ENCODE measurements around the gene PSENEN.

PSENEN gene

DNA sequence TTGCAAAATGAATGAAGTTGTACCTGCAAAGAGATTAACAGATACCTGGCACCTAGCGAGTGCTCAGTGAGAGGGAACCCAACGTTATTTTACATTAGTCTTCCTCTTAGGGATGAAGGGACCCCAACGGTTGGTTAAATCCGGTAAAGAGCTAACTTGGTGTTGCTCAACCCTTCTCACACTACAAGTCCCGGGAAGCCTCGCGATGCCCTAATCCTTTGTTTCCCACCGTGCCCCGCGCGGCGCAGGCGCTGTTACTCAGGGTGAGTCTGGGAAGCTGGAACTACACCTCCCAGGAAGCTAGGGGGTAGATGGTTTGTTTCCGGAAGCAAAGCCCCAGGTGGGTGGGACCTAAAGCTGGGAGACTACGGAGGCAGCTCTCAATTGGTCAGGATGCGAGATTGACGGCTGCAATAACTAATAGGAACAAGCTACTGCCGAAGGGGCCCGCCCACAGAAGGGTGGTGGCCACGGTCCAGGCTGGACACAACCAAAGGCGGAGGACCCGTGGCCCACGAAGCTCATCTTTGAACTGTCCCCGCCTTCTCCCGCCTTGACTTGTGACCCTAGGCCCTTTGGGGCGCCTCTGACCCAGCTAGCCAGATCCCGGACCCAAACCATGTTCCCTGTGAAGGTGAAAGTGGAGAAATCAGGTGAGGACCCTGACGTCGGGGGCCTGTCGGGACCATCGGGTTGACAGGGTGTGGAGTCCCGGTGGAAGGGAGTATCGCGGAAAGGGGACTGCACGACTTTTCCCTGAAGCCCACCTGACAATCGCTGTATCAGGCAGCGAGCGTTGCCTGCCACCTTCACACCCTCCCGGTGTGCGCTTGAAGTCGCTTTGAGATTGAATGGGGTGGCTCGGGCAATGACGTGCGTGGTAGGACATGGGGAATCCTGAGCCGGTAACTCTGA, 2.9 kb downstream of the PSENEN start, which contains the start of gene LIN37:
TSS of gene LIN37 (plus strand) at position 471 of the 915 bp plus-strand sequence. CDS start at position 620, 149 bp downstream.
- TF ChIP-seq, protein P1, sequence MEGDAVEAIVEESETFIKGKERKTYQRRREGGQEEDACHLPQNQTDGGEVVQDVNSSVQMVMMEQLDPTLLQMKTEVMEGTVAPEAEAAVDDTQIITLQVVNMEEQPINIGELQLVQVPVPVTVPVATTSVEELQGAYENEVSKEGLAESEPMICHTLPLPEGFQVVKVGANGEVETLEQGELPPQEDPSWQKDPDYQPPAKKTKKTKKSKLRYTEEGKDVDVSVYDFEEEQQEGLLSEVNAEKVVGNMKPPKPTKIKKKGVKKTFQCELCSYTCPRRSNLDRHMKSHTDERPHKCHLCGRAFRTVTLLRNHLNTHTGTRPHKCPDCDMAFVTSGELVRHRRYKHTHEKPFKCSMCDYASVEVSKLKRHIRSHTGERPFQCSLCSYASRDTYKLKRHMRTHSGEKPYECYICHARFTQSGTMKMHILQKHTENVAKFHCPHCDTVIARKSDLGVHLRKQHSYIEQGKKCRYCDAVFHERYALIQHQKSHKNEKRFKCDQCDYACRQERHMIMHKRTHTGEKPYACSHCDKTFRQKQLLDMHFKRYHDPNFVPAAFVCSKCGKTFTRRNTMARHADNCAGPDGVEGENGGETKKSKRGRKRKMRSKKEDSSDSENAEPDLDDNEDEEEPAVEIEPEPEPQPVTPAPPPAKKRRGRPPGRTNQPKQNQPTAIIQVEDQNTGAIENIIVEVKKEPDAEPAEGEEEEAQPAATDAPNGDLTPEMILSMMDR (conservative IDR thresholded peaks at IDR 0.05; ENCODE audit: low read length), result no peak
- peak; percentile 99 for DNase-seq (ENCODE audit: low read depth)
- peak within 1 kb of the TSS; percentile 100 for H3K4me3 ChIP-seq (ENCODE audit: low read length)

DNA sequence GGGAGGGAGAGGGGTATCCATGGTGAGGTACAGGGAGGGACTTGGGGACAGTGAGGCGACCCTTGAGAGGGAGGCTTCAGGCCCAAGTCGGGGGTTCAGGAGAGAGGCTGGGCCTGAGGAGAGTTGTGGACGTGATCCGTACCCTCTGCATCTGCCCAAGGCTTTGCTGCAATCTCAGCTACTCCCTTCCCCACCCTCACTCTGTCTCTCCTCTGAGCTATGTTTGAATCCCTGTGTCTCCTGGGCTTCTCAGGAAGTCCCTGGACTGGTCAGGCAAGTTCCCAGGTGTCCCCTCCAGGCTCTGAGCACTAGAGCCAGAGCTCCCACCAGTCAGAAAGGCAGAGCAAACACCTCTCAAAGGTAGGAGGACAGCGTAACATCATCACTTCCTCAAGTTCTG, 4.7 kb downstream of the PSENEN start:
- no peak for DNase-seq (ENCODE audit: low read depth)
- H3K4me3 ChIP-seq (ENCODE audit: low read length), result no peak overlapping the region
- TF ChIP-seq, protein P1 (conservative IDR thresholded peaks at IDR 0.05; ENCODE audit: low read length), result no peak

DNA sequence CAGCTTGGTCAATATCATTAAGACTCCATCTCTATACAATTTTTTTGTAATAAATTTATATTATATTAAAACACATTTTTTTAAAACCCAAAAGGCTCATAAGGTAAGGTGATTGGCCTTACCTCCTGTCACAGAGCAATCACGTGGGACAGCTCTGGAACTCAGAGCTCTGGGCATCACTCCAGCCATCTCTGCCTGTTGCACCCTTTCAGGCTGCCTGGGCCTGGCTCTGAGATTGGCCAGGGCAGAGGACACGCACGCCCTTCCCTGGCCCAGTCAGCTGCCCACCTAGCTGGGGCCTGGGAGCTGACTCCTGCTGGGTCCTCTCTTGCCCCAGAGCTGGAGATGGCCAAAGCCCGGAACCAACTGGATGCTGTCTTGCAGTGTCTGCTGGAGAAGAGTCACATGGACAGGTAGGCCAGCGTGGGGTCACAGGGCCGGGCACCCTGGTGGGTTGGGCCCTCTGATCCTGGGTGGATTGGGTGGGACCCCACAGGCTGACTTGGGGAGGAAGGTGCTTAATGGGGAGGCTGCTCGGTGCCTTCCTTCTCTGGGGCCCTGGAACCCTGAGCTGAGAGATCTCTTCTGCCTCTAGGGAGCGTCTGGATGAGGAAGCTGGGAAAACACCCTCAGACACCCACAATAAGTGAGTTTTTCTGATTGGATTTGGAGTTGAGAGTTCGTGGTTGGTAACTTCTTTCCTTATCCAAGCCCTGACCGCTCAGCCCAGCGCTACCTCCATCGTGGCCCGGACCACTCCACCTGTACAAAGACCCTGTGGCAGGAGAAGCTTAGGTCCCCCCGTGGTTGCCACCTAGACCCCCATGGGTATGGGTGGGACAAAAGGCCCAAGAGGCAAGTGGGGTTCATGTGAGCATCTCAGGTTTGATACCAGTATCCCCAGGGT, 6.6 kb downstream of the PSENEN start:
- no peak for DNase-seq (ENCODE audit: low read depth)
- no peak overlapping the region for H3K4me3 ChIP-seq (ENCODE audit: low read length)
- TF ChIP-seq, protein P1 (conservative IDR thresholded peaks at IDR 0.05; ENCODE audit: low read length), result no peak

DNA sequence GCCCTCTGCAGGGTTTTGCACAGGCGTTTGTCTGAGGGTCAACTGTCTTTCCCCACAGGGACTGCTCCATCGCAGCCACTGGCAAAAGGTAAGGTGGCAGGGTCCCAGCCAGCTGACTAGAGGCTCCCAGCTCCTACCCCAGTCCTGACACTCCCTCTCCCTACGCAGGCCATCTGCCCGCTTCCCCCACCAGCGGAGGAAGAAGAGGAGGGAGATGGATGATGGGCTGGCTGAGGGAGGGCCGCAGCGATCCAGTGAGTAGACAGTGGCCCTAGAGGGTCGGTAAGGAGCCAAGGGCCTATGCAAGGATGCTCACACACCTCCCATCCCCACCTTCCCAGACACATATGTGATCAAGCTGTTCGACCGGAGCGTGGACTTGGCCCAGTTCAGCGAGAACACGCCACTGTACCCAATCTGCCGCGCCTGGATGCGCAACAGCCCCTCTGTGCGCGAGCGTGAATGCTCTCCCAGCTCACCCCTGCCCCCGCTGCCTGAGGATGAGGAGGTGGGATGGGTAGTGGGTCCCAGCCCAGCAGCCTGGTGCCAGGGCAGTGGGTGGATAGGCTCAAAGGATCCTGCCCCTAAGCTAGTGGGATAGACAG, 7.4 kb downstream of the PSENEN start:
- TF ChIP-seq, protein P1 (conservative IDR thresholded peaks at IDR 0.05; ENCODE audit: low read length), result no peak
- H3K4me3 ChIP-seq (ENCODE audit: low read length), result no peak overlapping the region
- DNase-seq (ENCODE audit: low read depth), result no peak

DNA sequence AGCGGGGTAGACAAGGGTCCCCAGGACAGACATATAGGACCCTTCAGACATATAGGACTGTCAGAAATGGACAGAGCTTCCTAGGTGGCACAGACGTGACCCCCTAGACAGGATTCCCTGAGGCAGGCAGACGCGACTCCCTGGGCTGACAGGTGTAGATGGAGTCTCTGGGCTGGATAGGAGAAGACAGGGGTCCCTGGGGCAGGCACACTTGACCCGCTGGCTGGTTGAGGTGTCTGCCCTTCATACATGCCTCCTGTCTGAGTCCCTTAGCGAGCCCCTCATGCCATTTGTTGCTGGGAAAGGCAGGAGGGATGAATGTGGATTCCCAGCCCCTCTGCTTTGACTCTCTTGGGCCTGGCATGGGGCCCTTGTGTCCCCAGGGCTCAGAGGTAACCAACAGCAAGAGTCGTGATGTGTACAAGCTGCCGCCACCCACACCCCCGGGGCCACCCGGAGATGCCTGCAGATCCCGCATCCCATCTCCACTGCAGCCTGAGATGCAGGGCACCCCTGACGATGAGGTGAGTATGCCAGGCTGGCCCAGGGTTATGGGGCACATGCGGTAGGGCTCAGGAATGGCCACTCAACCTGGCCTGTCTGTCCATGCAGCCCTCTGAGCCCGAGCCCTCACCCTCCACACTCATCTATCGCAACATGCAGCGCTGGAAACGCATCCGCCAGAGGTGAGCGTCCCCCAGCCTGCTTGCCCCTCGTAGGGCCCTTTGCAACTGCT, 8.4 kb downstream of the PSENEN start:
- H3K4me3 ChIP-seq (ENCODE audit: low read length), result no peak overlapping the region
- no peak for DNase-seq (ENCODE audit: low read depth)
- TF ChIP-seq, protein P1 (conservative IDR thresholded peaks at IDR 0.05; ENCODE audit: low read length), result no peak

DNA sequence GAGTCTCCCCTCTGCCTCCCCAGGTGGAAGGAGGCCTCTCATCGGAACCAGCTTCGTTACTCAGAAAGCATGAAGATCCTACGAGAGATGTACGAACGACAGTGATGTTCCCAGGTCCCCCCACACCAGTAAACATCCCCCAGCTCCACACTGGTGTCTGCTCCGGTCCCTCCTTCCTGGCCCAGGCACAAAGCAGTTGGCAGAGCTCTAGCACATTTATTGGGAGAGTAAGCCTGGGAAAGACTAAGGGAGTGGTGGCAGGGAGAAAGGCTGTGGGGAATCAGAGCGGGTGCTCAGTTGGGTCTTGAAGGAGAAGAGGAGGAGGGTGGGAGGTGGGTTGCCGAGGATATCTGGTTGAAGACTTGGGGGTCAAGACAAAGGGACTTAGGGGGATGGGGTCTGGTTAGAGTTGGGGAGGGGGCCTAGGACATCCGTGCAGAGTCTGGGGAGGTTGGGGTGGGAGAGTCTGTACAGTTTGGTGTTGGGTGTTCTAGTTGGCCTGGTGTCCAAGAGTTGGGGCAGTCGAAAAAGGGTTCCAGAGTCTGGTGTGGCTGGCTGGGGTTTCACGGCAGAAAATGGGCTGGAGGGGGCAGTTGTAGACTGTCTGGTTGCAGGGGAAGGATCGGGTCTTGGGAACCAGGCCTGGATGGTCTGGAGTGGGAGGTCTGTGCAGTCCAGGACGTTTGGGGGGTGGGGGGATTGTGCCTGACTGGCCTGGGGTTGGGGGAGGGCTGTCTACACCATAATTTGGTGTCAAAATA, 9.1 kb downstream of the PSENEN start:
- H3K4me3 ChIP-seq (ENCODE audit: low read length), result no peak overlapping the region
- no peak for DNase-seq (ENCODE audit: low read depth)
- TF ChIP-seq, protein P1 (conservative IDR thresholded peaks at IDR 0.05; ENCODE audit: low read length), result no peak

All from AG10803 (cell line).